ENCODE results near the gene PRIMA1.

GRCh38 chr14:93727917-93728650 lies 60.2 kb downstream of the PRIMA1 start:
- TF ChIP-seq EZH2 (IDR thresholded peaks at IDR 0.05; ENCODE audit: borderline replicate concordance, insufficient read depth, low read depth, low read length, poor library complexity, severe bottlenecking) (no peak), CTCF (IDR thresholded peaks at IDR 0.05) (no peak)
